ENCODE data around the gene ZCCHC7.
"Not testable (repeated sequence)": the region's sequence is repeated elsewhere in the genome, so short reads cannot be mapped to it uniquely, and the experiment has no call there.

ZCCHC7 gene

GRCh38 chr9:37293664-37294524 is 173.5 kb downstream of the ZCCHC7 start:
- DNase-seq (ENCODE audit: low spot score): no peak

- DNase-seq (ENCODE audit: low spot score): no peak
These were observed 174.8 kb downstream of the ZCCHC7 start for GRCh38 chr9:37295178-37295577.

- DNase-seq (ENCODE audit: low spot score): no peak
These were observed 175.4 kb downstream of the ZCCHC7 start for GRCh38 chr9:37295796-37296195.

- DNase-seq (ENCODE audit: low spot score): no peak
These were observed 177.2 kb downstream of the ZCCHC7 start for GRCh38 chr9:37297592-37297991.

GRCh38 chr9:37300620-37301019 is 180.2 kb downstream of the ZCCHC7 start:
- no peak for DNase-seq (ENCODE audit: low spot score)

- no peak for DNase-seq (ENCODE audit: low spot score)
These were observed 180.9 kb downstream of the ZCCHC7 start for GRCh38 chr9:37301042-37301853.

GRCh38 chr9:37301854-37302172 is 181.4 kb downstream of the ZCCHC7 start:
- no peak for DNase-seq (ENCODE audit: low spot score)

GRCh38 chr9:37302277-37302676 is 181.9 kb downstream of the ZCCHC7 start:
- DNase-seq (ENCODE audit: low spot score): peak; percentile 53

- DNase-seq (ENCODE audit: low spot score): not testable (repeated sequence)
These were observed 182.9 kb downstream of the ZCCHC7 start for GRCh38 chr9:37303272-37303671.

GRCh38 chr9:37309136-37309535 is 188.8 kb downstream of the ZCCHC7 start:
- no peak for DNase-seq (ENCODE audit: low spot score)

- DNase-seq (ENCODE audit: low spot score): no peak
These were observed 191.7 kb downstream of the ZCCHC7 start for GRCh38 chr9:37311938-37312708.

GRCh38 chr9:37324261-37324683 is 203.9 kb downstream of the ZCCHC7 start:
- no peak for DNase-seq (ENCODE audit: low spot score)

GRCh38 chr9:37324691-37325490 is 204.5 kb downstream of the ZCCHC7 start:
- DNase-seq (ENCODE audit: low spot score): no peak

- DNase-seq (ENCODE audit: low spot score): no peak
These were observed 205.4 kb downstream of the ZCCHC7 start for GRCh38 chr9:37325778-37326177.

GRCh38 chr9:37327553-37327952 is 207.2 kb downstream of the ZCCHC7 start:
- DNase-seq (ENCODE audit: low spot score): no peak

- no peak for DNase-seq (ENCODE audit: low spot score)
These were observed 208.3 kb downstream of the ZCCHC7 start for GRCh38 chr9:37328556-37329227.

- peak; percentile 9 for DNase-seq (ENCODE audit: low spot score)
These were observed 209.2 kb downstream of the ZCCHC7 start for GRCh38 chr9:37329576-37329975.

- no peak for DNase-seq (ENCODE audit: low spot score)
These were observed 211.5 kb downstream of the ZCCHC7 start for GRCh38 chr9:37331871-37332270.

GRCh38 chr9:37332578-37332977 is 212.2 kb downstream of the ZCCHC7 start:
- DNase-seq (ENCODE audit: low spot score): no peak

- DNase-seq (ENCODE audit: low spot score): no peak
These were observed 212.9 kb downstream of the ZCCHC7 start for GRCh38 chr9:37333288-37333687.

- DNase-seq (ENCODE audit: low spot score): no peak
These were observed 214.9 kb downstream of the ZCCHC7 start for GRCh38 chr9:37335238-37335637.

All from CD4-positive, alpha-beta T cell treated with Interleukin-6 at 100 ng/mL for 8 hours (primary cell).